GM12874 (cell line): Measurements from ENCODE around the gene JMJD1C.

Experiments used
- TF ChIP-seq, protein P1 (sequence below): IDR thresholded peaks from 2 replicates; pipeline ENCODE4 v1.5.1; 2011; ENCODE audit warnings: low read depth, mild to moderate bottlenecking, control low read depth, low read length, moderate library complexity; ENCODE audit not compliant: insufficient read depth

JMJD1C gene

DNA sequence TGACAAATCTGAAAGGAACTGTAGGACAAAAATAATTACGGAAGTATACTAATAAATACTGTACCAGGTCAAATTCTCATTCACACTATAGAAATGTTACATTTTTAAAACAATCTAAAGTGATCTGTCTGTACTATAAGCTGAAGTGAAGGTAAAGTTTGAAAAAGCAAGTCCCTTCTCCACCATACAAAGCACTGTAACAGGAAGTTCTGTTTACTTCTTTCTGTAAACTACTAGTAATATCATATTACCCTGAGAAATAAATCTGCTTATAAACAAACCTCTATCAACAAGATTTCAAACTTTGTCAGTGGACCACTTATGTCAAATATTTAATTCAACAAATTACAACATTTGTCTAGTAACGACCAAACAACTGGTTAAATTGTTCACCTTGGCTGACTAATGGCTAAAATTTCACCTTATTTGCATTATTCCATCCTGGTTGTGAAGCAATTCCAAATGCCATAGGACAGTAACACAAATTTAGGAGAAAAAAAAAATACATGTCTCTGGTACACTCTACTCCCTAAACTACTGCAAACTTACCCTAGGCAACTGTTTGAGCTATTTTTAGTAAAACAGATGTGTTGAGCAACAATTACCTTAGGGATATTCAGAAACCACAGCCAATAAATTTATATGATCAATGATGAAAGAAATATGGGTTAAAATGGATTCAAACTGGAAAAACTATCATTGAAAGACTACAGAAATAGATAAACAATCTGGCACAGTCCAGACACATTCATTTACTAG, 206.7 kb downstream of the JMJD1C start:
- TF ChIP-seq, protein P1, sequence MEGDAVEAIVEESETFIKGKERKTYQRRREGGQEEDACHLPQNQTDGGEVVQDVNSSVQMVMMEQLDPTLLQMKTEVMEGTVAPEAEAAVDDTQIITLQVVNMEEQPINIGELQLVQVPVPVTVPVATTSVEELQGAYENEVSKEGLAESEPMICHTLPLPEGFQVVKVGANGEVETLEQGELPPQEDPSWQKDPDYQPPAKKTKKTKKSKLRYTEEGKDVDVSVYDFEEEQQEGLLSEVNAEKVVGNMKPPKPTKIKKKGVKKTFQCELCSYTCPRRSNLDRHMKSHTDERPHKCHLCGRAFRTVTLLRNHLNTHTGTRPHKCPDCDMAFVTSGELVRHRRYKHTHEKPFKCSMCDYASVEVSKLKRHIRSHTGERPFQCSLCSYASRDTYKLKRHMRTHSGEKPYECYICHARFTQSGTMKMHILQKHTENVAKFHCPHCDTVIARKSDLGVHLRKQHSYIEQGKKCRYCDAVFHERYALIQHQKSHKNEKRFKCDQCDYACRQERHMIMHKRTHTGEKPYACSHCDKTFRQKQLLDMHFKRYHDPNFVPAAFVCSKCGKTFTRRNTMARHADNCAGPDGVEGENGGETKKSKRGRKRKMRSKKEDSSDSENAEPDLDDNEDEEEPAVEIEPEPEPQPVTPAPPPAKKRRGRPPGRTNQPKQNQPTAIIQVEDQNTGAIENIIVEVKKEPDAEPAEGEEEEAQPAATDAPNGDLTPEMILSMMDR: no peak

GRCh38 chr10:63257778-63258177, 208.0 kb downstream of the JMJD1C start:
- TF ChIP-seq, protein P1: no peak

DNA sequence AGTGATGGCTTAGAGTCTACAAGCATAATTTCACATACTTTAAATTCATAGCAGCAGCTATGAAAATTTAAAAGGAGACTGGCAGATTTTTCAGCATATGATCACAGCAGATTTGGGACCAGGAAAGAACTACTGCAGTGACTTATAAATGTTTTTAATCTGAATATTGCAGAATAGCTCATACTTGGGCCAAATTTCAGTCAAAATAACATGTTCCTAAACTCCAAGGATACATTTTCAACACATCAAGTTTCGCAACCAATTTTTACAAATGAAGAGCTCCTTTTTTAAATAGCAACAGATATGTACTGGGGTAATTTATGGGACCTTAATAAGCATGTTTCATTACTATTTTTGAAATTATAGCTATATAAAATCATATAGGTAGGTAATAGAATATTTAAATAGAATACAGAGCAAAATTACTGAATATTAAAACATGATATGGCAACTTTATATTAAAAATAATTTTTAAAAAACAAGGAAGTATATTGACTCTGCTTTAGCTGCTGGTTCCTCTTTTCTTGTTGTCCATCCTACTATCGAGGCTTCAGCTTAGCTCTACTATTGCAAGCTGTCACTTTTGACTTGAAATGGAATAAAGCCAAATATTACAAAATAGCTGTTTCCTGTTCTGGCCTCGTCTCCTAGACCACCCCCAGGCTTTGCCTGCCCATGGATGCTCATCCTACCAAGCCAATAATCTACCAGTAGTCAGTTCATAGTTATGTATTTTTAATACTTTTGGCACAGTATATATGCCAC, 209.6 kb downstream of the JMJD1C start:
- TF ChIP-seq, protein P1: no peak

- TF ChIP-seq, protein P1: no peak
These were observed 210.5 kb downstream of the JMJD1C start for GRCh38 chr10:63255316-63255715.

- TF ChIP-seq, protein P1: no peak
These were observed 212.7 kb downstream of the JMJD1C start for GRCh38 chr10:63253040-63253439.

DNA sequence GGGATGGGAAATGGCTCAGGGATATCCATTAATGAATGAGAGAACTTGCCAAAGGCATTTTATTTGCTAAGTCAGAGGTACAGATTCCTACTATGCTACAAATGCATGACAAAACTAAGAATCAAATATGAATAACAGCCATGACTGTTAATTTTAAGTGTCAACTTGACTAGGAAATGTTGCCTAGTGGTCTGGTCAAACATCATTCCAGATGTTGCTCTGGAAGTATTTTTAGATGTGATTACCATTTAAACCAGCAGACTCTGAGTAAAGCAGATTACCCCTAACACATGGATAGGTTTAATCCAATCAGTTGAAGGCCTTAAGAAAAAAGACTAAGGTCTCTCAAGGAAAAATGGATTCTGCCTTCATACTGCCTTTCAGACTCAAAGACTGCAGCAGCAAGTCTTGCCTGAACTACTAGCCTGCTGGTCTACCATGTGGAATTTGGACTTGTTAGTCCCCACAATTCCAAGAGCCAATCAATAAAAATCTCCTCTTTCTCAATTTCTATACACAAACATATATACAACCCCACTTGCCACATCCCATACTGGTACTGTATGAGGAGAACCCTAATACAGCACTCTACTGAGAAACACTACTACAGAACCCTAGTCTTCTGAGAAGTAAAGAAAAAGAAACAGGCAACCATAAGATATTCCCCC, 213.5 kb downstream of the JMJD1C start:
- TF ChIP-seq, protein P1: no peak

GRCh38 chr10:63250032-63250431, 215.7 kb downstream of the JMJD1C start:
- TF ChIP-seq, protein P1: no peak
